Measurements from ENCODE around the gene CFAP299.

GRCh38 chr4:80740375-80740774 lies 404.8 kb downstream of the CFAP299 start:
- TF ChIP-seq EZH2 (optimal IDR thresholded peaks at IDR 0.05; ENCODE audit: low read depth, low read length), result no peak
- TF ChIP-seq CTCF (IDR thresholded peaks at IDR 0.05; ENCODE audit: low read length), result no peak

All from MM.1S (cell line).